Ovary (tissue), 9 donors: ENCODE measurements around the gene RBPJL. TPM values are rescaled to one million over a fixed set of nuclear protein-coding genes. Genes with fewer than 3 reads are reported as not detected.

ENCODE experiments used
- DNase-seq, 5 donors: peaks; one replicate each; pipeline ENCODE4 v3.0.0-alpha.2; 2019 to 2020
- H3K27ac ChIP-seq, 2 donors: fragments of 200-600 bp; one replicate each; pipeline versions ENCODE4 v1.5.1 to v1.8.0; 2019 to 2022
- H3K27me3 ChIP-seq: fragments of 200-600 bp; one replicate; pipeline ENCODE4 v1.8.0; 2022
- H3K36me3 ChIP-seq: fragments of 200-600 bp; sonication (generic); one replicate; pipeline ENCODE4 v1.5.1; 2019
- H3K4me1 ChIP-seq: one replicate; pipeline ENCODE4 v1.8.1; 2013; ENCODE audit warnings: mild to moderate bottlenecking, moderate library complexity; ENCODE audit not compliant: insufficient read depth
- H3K4me3 ChIP-seq: fragments of 200-600 bp; sonication (generic); one replicate; pipeline ENCODE4 v1.5.1; 2017
- H3K9me3 ChIP-seq, 2 donors: fragments of 200-600 bp in 1 of 2; sonication (generic) in 1 of 2; one replicate each; pipeline versions ENCODE4 v1.5.1 to v1.8.1; 2013 to 2019; ENCODE audit warnings: mild to moderate bottlenecking in 1 of 2, moderate library complexity in 1 of 2
- EP300 ChIP-seq: sonication (generic); formaldehyde crosslinking; IDR thresholded peaks from one replicate; pipeline ENCODE4 v1.6.1; 2017; ENCODE audit warnings: antibody characterized with exemption
- POLR2A ChIP-seq: fragments of 450-650 bp; IDR thresholded peaks from one replicate; pipeline ENCODE4 v1.6.1; 2017; ENCODE audit warnings: antibody characterized with exemption, mild to moderate bottlenecking, moderate library complexity
- WGBS, 3 donors: extraction: QIAGEN DNeasy Blood & Tissue Kit in 1 of 3; methylation state at CpG; one replicate each; pipeline versions ENCODE4 v1.1.5 to v1.1.7; 2013 to 2017; 5-methylcytosine and 5-hydroxymethylcytosine counted together
- intact Hi-C, 4 donors: fragments of 100-400 bp; cut with DNase I; formaldehyde crosslinking; loops; one replicate each; pipeline versions ENCODE4 v1.11.0 to v1.15.1; 2022 to 2023
- polyA plus RNA-seq, 2 donors: library from polyadenylated mRNA; stranded (reverse); fragments of 200-250 nt in 1 of 2; fragments of 350-450 nt in 1 of 2; fragmentation: Illumina TruSeq in 1 of 2; extraction: RNeasy Lipid Tissue Mini Kit (QIAGEN cat#74804) in 1 of 2; gene quantifications; one replicate each; pipeline ENCODE4 v1.2.3, GENCODE V29; 2013 to 2014
- total RNA-seq, 7 donors: library from RNA; depleted of rRNA in 2 of 7; stranded (reverse); fragments of >200 nt in 2 of 7; fragmentation: NEBNext Ultra II Directional in 3 of 7; extraction: Animal tissue kit (Norgen Biotek cat#: 25700) in 3 of 7; gene quantifications; one replicate each; pipeline versions ENCODE4 v1.1.0 to v1.2.4, GENCODE V29; 2016 to 2023
- TF ChIP-seq, protein P1 (sequence below), 3 donors: fragments of 450-650 bp in 2 of 3; fragments of 200-600 bp in 1 of 3; IDR thresholded peaks; one replicate each; pipeline versions ENCODE4 v1.5.1 to v1.8.0; 2016 to 2022; ENCODE audit warnings: antibody characterized with exemption in 3 of 3, mild to moderate bottlenecking in 1 of 3
- donor health status: DM: no; HTN: no; CAD: no; lungs with moderate emphysema.
- donor health status: DM: no; HTN: no; CAD: no.
- donor health status: Bipolar disorder and iron deficiency.
- donor health status: DM: yes; HTN: yes; CAD: no.
- donor health status: DM: no; HTN: no; CAD: no.
- donor health status: DM: yes; HTN: yes; CAD: no.

Gene RBPJL
- total and polyA plus RNA-seq, 9 donors, result 0.36 to 0.38 TPM; not detected in 7

DNA sequence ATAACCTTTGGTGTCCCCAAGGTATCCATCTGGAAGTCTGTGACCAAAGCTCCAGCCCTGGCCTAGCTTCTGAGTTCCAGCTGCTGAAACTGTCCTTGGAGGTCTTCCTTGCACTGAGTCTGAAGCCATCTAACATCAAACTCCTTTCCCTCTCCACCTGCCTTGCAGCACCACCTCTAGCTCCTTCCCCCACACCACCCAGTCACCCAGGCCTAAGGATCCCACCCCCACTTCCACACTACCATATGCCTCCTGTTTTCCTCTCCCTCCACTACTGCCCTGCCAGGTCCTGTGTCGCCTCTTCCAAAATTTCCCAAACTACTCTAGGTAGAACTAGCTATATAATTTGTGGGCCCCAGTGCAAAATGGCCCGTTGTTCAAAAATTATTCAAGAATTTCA lies 12.3 kb downstream of the RBPJL start:
- WGBS, 3 donors, result 69 to 86% (median 81%) methylated on average over 2 of the region's 2 CpGs
- no peak overlapping the region for H3K4me3 ChIP-seq

DNA sequence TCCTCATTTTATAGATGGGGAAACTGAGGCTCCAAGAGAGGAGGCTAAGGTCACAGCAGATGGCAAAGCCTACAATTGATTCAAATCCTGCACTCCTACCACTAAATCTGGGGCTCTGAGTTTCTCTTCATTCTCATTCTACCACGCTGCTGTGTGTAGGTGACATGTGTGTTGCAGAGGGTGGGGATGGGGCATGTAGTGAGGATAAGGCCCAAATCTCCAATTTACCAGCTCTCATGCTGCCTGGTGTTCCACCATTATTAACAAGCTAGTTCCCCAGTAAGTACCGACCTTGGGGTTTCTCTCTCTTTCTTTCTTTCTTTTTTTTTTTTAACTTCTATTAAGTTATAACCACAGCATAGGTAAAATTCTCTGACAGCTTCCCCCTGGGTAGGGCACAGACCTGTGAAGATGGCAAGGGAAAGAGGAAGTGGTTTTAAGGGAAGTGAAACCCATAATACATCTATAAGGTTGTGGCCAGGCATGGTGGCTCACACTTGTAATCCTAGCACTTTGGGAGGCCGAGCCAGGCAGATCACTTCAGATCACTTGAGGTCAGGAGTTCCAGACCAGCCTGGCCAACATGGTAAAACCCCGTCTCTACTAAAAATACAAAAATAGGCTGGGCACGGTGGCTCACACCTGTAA lies 14.4 kb downstream of the RBPJL start:
- Histone ChIP-seq H3K4me3 (no peak overlapping the region), H3K9me3 (no peaks in the 10 kb centered on the region), H3K27ac (no peak overlapping the region), H3K27me3 (no peaks in the 10 kb centered on the region), H3K36me3 (no peaks in the 10 kb centered on the region), H3K4me1 (no peaks in the 10 kb centered on the region)
- no peak for DNase-seq
- 85 to 88% (median 85%) methylated on average over 5 of the region's 5 CpGs for WGBS, 3 donors
- intact Hi-C loops, result loop anchor here in 2 of 4 donors (2.0 to 10.0 kb wide), 2 partner anchors 116 to 454 kb away; no protein-coding TSS in a partner anchor
- TF ChIP-seq, protein P1, sequence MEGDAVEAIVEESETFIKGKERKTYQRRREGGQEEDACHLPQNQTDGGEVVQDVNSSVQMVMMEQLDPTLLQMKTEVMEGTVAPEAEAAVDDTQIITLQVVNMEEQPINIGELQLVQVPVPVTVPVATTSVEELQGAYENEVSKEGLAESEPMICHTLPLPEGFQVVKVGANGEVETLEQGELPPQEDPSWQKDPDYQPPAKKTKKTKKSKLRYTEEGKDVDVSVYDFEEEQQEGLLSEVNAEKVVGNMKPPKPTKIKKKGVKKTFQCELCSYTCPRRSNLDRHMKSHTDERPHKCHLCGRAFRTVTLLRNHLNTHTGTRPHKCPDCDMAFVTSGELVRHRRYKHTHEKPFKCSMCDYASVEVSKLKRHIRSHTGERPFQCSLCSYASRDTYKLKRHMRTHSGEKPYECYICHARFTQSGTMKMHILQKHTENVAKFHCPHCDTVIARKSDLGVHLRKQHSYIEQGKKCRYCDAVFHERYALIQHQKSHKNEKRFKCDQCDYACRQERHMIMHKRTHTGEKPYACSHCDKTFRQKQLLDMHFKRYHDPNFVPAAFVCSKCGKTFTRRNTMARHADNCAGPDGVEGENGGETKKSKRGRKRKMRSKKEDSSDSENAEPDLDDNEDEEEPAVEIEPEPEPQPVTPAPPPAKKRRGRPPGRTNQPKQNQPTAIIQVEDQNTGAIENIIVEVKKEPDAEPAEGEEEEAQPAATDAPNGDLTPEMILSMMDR (IDR thresholded peaks at IDR 0.05), result no peak
- TF ChIP-seq EP300 (no peak), POLR2A (no peak)

More for the DNA sequence above, 12.3 kb downstream of the RBPJL start:
- no peak overlapping the region for H3K27ac ChIP-seq
- TF ChIP-seq EP300 (no peak), POLR2A (no peak)
- TF ChIP-seq, protein P1 (IDR thresholded peaks at IDR 0.05), result no peak
- no peaks in the 10 kb centered on the region for H3K9me3 ChIP-seq
- no peaks in the 10 kb centered on the region for H3K36me3 ChIP-seq
- H3K4me1 ChIP-seq, result no peaks in the 10 kb centered on the region
- no peaks in the 10 kb centered on the region for H3K27me3 ChIP-seq
- intact Hi-C loops, result loop anchor here (5.0 to 10.0 kb wide), 5 partner anchors 118 to 456 kb away; no protein-coding TSS in a partner anchor
- no peak for DNase-seq

DNA sequence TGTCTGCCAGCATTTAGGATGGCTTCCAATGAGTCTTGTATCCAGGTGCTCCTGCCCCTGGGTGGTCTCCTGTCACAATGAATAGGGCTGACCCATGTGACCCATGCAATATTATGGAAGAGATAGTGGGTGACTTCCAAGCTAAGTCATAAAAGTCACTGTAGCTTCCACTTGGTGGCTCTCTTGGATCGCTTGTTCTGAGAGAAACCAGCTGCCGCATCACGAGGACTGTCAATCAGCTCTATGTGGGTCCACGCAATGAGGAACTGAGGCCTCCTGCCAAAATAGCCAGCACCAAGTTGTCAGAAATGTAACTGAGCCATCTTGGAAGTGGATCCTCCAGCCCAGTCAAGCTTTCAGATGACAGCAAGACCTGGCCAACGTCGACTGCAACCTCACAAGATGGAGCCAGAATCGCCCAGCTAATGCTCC lies 16.3 kb downstream of the RBPJL start:
- TF ChIP-seq EP300 (no peak), POLR2A (no peak)
- TF ChIP-seq, protein P1 (IDR thresholded peaks at IDR 0.05), result no peak
- intact Hi-C loops, result loop anchor here in 1 of 4 donors (10.0 kb wide), 1 partner anchor 452 kb away; no protein-coding TSS in a partner anchor
- no peak for DNase-seq
- Histone ChIP-seq H3K27me3 (no peaks in the 10 kb centered on the region), H3K4me3 (no peak overlapping the region), H3K27ac (no peak overlapping the region), H3K4me1 (no peaks in the 10 kb centered on the region), H3K9me3 (no peaks in the 10 kb centered on the region), H3K36me3 (no peaks in the 10 kb centered on the region)
- WGBS, 3 donors, result 73 to 80% (median 78%) methylated on average over 7 of the region's 7 CpGs

DNA sequence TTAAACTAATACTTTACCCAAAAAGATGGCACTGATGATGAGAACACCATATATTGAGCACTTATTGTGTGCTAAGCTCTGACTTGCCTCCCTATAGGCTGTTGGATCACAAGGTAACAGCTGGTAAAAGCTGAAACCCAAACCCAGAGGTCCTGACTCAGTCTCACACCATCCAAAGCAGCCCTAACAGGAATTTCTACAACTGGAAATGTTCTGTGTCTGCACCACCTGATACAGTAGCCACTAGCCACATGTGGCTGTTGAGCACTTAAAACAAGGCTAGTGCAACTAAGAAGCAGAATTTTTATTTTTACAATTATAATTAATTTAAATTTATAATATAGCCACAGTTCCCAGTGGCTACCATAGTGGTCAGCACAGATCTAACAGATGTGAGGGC lies 17.1 kb downstream of the RBPJL start:
- no peak for DNase-seq
- H3K27ac ChIP-seq, result no peak overlapping the region
- TF ChIP-seq POLR2A (no peak), EP300 (no peak)
- TF ChIP-seq, protein P1 (IDR thresholded peaks at IDR 0.05), result no peak
- no peaks in the 10 kb centered on the region for H3K9me3 ChIP-seq
- H3K27me3 ChIP-seq, result no peaks in the 10 kb centered on the region
- intact Hi-C loops, result loop anchor here in 1 of 4 donors (10.0 kb wide), 1 partner anchor 451 kb away; no protein-coding TSS in a partner anchor
- H3K36me3 ChIP-seq, result no peaks in the 10 kb centered on the region
- H3K4me3 ChIP-seq, result no peak overlapping the region
- H3K4me1 ChIP-seq, result no peaks in the 10 kb centered on the region
